Ovary (tissue), 9 donors: ENCODE measurements around the gene SLC2A6. TPM values are rescaled to one million over a fixed set of nuclear protein-coding genes. Genes with fewer than 3 reads are reported as not detected.

Experiments
- DNase-seq, 5 donors: peaks; one replicate each; pipeline ENCODE4 v3.0.0-alpha.2; 2019 to 2020
- H3K27ac ChIP-seq, 2 donors: fragments of 200-600 bp; one replicate each; pipeline versions ENCODE4 v1.5.1 to v1.8.0; 2019 to 2022
- H3K27me3 ChIP-seq: fragments of 200-600 bp; one replicate; pipeline ENCODE4 v1.8.0; 2022
- H3K36me3 ChIP-seq: fragments of 200-600 bp; sonication (generic); one replicate; pipeline ENCODE4 v1.5.1; 2019
- H3K4me1 ChIP-seq: one replicate; pipeline ENCODE4 v1.8.1; 2013; ENCODE audit warnings: mild to moderate bottlenecking, moderate library complexity; ENCODE audit not compliant: insufficient read depth
- H3K4me3 ChIP-seq: fragments of 200-600 bp; sonication (generic); one replicate; pipeline ENCODE4 v1.5.1; 2017
- H3K9me3 ChIP-seq, 2 donors: fragments of 200-600 bp in 1 of 2; sonication (generic) in 1 of 2; one replicate each; pipeline versions ENCODE4 v1.5.1 to v1.8.1; 2013 to 2019; ENCODE audit warnings: mild to moderate bottlenecking in 1 of 2, moderate library complexity in 1 of 2
- EP300 ChIP-seq: sonication (generic); formaldehyde crosslinking; IDR thresholded peaks from one replicate; pipeline ENCODE4 v1.6.1; 2017; ENCODE audit warnings: antibody characterized with exemption
- POLR2A ChIP-seq: fragments of 450-650 bp; IDR thresholded peaks from one replicate; pipeline ENCODE4 v1.6.1; 2017; ENCODE audit warnings: antibody characterized with exemption, mild to moderate bottlenecking, moderate library complexity
- WGBS, 3 donors: extraction: QIAGEN DNeasy Blood & Tissue Kit in 1 of 3; methylation state at CpG; one replicate each; pipeline versions ENCODE4 v1.1.5 to v1.1.7; 2013 to 2017; 5-methylcytosine and 5-hydroxymethylcytosine counted together
- intact Hi-C, 4 donors: fragments of 100-400 bp; cut with DNase I; formaldehyde crosslinking; loops; one replicate each; pipeline versions ENCODE4 v1.11.0 to v1.15.1; 2022 to 2023
- polyA plus RNA-seq, 2 donors: library from polyadenylated mRNA; stranded (reverse); fragments of 200-250 nt in 1 of 2; fragments of 350-450 nt in 1 of 2; fragmentation: Illumina TruSeq in 1 of 2; extraction: RNeasy Lipid Tissue Mini Kit (QIAGEN cat#74804) in 1 of 2; gene quantifications; one replicate each; pipeline ENCODE4 v1.2.3, GENCODE V29; 2013 to 2014
- total RNA-seq, 7 donors: library from RNA; depleted of rRNA in 2 of 7; stranded (reverse); fragments of >200 nt in 2 of 7; fragmentation: NEBNext Ultra II Directional in 3 of 7; extraction: Animal tissue kit (Norgen Biotek cat#: 25700) in 3 of 7; gene quantifications; one replicate each; pipeline versions ENCODE4 v1.1.0 to v1.2.4, GENCODE V29; 2016 to 2023
- TF ChIP-seq, protein P1 (sequence below), 3 donors: fragments of 450-650 bp in 2 of 3; fragments of 200-600 bp in 1 of 3; IDR thresholded peaks; one replicate each; pipeline versions ENCODE4 v1.5.1 to v1.8.0; 2016 to 2022; ENCODE audit warnings: antibody characterized with exemption in 3 of 3, mild to moderate bottlenecking in 1 of 3
- donor health status: DM: no; HTN: no; CAD: no; lungs with moderate emphysema.
- donor health status: DM: no; HTN: no; CAD: no.
- donor health status: Bipolar disorder and iron deficiency.
- donor health status: DM: yes; HTN: yes; CAD: no.
- donor health status: DM: no; HTN: no; CAD: no.
- donor health status: DM: yes; HTN: yes; CAD: no.

SLC2A6 gene
- total and polyA plus RNA-seq, 9 donors, result 0.37 to 7.4 (median 0.94) TPM

DNA sequence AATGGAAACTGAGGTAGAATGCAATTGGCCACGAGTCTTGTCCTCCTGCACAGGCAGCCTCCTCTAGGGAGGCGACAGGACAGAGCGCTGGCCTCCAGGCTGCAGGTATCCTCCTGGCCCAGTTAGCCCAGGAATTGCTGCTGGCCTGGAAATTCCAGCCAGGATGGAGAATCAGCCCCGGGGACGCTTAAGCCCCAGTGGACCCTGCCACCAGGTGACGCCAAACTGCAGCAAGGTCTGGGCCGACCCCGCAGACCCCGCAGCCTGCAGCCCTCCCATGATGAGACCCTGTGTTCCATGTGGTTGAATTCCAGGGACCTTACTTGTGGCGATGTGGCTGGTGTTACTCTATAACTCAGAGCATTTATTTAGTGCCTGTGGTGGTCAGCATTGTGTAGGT, 11.8 kb downstream of the SLC2A6 start:
- TF ChIP-seq EP300 (no peak), POLR2A (no peak)
- TF ChIP-seq, protein P1, sequence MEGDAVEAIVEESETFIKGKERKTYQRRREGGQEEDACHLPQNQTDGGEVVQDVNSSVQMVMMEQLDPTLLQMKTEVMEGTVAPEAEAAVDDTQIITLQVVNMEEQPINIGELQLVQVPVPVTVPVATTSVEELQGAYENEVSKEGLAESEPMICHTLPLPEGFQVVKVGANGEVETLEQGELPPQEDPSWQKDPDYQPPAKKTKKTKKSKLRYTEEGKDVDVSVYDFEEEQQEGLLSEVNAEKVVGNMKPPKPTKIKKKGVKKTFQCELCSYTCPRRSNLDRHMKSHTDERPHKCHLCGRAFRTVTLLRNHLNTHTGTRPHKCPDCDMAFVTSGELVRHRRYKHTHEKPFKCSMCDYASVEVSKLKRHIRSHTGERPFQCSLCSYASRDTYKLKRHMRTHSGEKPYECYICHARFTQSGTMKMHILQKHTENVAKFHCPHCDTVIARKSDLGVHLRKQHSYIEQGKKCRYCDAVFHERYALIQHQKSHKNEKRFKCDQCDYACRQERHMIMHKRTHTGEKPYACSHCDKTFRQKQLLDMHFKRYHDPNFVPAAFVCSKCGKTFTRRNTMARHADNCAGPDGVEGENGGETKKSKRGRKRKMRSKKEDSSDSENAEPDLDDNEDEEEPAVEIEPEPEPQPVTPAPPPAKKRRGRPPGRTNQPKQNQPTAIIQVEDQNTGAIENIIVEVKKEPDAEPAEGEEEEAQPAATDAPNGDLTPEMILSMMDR (IDR thresholded peaks at IDR 0.05), result no peak
- intact Hi-C loops, result no loop called here
- H3K4me3 ChIP-seq, result no peak overlapping the region
- 85 to 91% (median 86%) methylated on average over 10 of the region's 10 CpGs for WGBS, 3 donors
- DNase-seq, result no peak
- H3K27me3 ChIP-seq, result no peaks in the 10 kb centered on the region
- H3K27ac ChIP-seq, result no peak overlapping the region
- H3K9me3 ChIP-seq, result no peaks in the 10 kb centered on the region
- H3K36me3 ChIP-seq, result no peaks in the 10 kb centered on the region
- H3K4me1 ChIP-seq, result no peaks in the 10 kb centered on the region

GRCh38 chr9:133465984-133466383, 12.9 kb downstream of the SLC2A6 start:
- TF ChIP-seq, protein P1 (IDR thresholded peaks at IDR 0.05), result no peak
- TF ChIP-seq EP300 (no peak), POLR2A (no peak)
- Histone ChIP-seq H3K4me3 (no peak overlapping the region), H3K27me3 (no peaks in the 10 kb centered on the region), H3K4me1 (no peaks in the 10 kb centered on the region), H3K27ac (no peak overlapping the region), H3K36me3 (no peaks in the 10 kb centered on the region), H3K9me3 (no peaks in the 10 kb centered on the region)
- whole genome bisulfite sequencing, 3 donors, result 77 to 84% (median 79%) methylated on average over 6 of the region's 6 CpGs
- intact Hi-C loops, result no loop called here
- DNase-seq, result no peak

- Histone ChIP-seq H3K36me3 (no peaks in the 10 kb centered on the region), H3K9me3 (no peaks in the 10 kb centered on the region), H3K27ac (no peak overlapping the region), H3K27me3 (no peaks in the 10 kb centered on the region), H3K4me1 (peaks cover 3% of the 10 kb centered on the region), H3K4me3 (no peak overlapping the region)
- intact Hi-C loops, result no loop called here
- WGBS, 3 donors, result 93 to 95% (median 93%) methylated on average over 10 of the region's 10 CpGs
- TF ChIP-seq, protein P1 (IDR thresholded peaks at IDR 0.05), result no peak
- TF ChIP-seq EP300 (no peak), POLR2A (no peak)
- DNase-seq, result no peak
These were observed 14.3 kb downstream of the SLC2A6 start for GRCh38 chr9:133464638-133465037.

GRCh38 chr9:133463864-133464615, 14.9 kb downstream of the SLC2A6 start:
- no peak overlapping the region for H3K4me3 ChIP-seq
- peak in 2 of 5 donors; percentile 23 to 65 for DNase-seq
- H3K36me3 ChIP-seq, result no peaks in the 10 kb centered on the region
- intact Hi-C loops, result no loop called here
- TF ChIP-seq EP300 (no peak), POLR2A (no peak)
- TF ChIP-seq, protein P1 (IDR thresholded peaks at IDR 0.05), result no peak
- no peaks in the 10 kb centered on the region for H3K9me3 ChIP-seq
- no peak overlapping the region for H3K27ac ChIP-seq
- H3K4me1 ChIP-seq, result peaks cover 3% of the 10 kb centered on the region
- H3K27me3 ChIP-seq, result no peaks in the 10 kb centered on the region
- WGBS, 3 donors, result 67 to 74% (median 70%) methylated on average over 24 of the region's 24 CpGs
